ENCODE results near the gene NUP214.
"Not testable (repeated sequence)": the region's sequence is repeated elsewhere in the genome, so short reads cannot be mapped to it uniquely, and the experiment has no call there.

The NUP214 gene

DNA sequence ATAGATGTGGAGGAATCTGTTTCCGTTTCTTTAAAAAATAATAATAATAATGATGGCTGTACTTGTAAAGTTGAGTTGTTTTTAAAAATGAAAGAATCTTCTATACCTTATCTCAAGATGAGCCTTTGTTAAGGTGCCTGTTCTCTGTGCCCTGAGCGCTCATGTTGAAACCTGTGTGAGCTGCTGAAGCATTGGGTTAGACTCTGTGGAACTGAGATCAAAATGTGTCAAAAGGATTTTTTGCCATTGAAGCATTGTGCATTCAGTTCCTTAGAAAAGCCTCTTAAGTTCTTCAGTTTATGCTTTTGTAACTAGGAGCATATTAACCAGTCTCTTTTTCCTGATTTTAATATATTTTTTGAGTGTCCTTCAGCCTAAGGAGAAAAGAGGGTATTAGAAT is 67.7 kb downstream of the NUP214 start:
- DNase-seq (ENCODE audit: low read depth, low spot score) = no peak

DNA sequence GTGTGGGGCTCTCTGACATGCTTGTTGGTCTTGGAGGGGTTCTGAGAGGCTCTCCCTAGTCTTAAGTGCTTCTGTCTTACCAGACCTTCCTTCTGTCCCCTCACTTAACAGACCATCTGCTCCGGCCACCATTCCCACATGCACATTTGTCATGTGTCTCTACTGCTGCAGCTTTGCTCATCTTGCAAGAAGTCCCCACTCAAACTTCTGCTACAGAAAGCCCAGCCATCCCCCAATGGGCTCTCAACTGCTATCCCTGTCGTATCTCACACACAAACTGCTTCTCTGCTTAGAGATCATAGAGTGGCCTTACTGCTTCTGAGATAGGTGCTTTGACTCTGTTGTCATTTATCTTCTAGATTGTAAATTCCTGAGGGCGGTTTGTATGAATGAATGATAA is 69.4 kb downstream of the NUP214 start:
- no peak for DNase-seq (ENCODE audit: low read depth, low spot score)

DNA sequence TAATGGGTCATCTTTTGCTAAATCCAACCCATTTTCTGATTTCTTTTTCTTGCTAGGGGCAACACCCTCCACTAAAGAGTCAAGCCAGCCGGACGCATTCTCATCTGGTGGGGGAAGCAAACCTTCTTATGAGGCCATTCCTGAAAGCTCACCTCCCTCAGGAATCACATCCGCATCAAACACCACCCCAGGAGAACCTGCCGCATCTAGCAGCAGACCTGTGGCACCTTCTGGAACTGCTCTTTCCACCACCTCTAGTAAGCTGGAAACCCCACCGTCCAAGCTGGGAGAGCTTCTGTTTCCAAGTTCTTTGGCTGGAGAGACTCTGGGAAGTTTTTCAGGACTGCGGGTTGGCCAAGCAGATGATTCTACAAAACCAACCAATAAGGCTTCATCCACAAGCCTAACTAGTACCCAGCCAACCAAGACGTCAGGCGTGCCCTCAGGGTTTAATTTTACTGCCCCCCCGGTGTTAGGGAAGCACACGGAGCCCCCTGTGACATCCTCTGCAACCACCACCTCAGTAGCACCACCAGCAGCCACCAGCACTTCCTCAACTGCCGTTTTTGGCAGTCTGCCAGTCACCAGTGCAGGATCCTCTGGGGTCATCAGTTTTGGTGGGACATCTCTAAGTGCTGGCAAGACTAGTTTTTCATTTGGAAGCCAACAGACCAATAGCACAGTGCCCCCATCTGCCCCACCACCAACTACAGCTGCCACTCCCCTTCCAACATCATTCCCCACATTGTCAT is 72.0 kb downstream of the NUP214 start:
- DNase-seq (ENCODE audit: low read depth, low spot score) = no peak

DNA sequence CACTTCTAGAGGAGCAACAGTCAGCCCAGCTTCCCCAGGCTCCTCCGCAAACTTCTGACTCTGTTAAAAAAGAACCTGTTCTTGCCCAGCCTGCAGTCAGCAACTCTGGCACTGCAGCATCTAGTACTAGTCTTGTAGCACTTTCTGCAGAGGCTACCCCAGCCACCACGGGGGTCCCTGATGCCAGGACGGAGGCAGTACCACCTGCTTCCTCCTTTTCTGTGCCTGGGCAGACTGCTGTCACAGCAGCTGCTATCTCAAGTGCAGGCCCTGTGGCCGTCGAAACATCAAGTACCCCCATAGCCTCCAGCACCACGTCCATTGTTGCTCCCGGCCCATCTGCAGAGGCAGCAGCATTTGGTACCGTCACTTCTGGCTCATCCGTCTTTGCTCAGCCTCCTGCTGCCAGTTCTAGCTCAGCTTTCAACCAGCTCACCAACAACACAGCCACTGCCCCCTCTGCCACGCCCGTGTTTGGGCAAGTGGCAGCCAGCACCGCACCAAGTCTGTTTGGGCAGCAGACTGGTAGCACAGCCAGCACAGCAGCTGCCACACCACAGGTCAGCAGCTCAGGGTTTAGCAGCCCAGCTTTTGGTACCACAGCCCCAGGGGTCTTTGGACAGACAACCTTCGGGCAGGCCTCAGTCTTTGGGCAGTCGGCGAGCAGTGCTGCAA is 72.8 kb downstream of the NUP214 start:
- no peak for DNase-seq (ENCODE audit: low read depth, low spot score)

DNA sequence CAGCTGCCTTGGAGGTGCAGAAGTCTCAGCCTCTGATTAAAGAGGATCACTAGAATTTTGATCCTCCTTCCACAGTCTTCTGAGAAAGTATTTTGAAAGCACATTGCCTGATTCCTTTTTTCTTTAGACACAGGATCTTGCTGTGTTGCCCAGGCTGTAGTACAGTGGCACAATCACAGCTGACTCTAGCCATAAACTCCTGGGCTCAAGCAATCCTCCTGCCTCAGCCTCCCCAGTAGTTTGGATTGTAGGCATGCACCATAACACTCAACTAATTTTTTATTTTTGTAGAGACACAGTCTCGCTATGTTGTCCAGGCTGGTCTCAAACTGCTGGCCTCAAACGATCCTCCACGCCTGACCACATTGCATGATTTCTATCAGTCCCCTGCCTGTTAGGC is 76.5 kb downstream of the NUP214 start:
- no peak for DNase-seq (ENCODE audit: low read depth, low spot score)

DNA sequence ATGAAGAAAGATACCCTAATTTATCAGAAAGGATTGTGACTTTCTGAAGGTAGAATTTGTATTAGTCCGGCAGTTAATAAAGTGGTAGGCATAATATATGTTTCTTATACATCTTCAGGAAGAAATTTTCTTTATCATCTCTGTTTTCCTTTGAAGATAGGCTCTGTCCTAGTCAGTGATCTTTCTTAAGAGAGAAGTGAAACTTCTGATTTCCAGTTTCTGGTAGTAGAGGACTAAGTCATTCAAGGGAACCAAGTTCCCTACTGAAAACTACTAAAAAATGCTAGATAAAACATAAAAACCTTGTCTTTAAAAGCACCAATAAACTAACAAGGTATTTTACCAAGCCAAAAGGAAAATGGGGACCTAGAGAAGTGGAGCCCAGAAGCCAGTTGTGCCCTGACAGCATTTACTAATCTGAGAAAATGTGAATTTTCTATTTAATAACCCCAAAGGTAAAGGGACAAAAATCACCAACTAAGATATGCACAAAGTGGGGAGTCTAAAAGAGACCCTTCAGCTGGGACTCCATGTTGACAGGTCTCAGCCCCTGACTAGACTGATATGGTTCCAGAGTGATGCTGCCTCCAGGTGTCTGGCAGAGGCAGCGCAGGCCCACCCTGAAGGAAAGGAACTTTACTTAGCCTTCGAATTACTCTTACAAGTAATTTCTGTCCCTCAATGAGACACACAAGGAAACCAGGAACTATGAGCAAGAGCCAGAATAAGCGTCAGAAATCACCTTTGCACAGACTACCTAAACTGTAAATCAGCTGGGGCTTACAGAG is 78.2 kb downstream of the NUP214 start:
- no peak for DNase-seq (ENCODE audit: low read depth, low spot score)

DNA sequence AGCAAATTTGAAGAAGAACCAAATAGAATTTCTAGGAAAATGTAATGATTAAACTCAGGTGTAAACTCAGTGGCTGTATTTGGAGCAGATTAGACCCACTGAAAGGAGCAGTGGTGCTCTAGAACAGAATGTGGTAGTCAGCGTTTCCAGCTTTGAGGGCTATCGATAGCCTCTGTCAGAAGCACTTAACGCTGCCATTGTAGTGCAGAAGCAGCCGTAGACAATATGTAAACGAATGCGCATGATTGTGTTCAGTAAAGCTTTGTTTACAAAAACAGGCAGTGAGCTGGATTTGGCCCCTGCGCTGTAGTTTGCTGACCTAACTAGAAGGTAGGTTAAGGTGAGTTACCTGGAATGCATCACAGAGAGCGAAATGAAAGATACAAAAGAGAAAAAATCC is 78.9 kb downstream of the NUP214 start:
- DNase-seq (ENCODE audit: low read depth, low spot score) = peak; percentile 20

DNA sequence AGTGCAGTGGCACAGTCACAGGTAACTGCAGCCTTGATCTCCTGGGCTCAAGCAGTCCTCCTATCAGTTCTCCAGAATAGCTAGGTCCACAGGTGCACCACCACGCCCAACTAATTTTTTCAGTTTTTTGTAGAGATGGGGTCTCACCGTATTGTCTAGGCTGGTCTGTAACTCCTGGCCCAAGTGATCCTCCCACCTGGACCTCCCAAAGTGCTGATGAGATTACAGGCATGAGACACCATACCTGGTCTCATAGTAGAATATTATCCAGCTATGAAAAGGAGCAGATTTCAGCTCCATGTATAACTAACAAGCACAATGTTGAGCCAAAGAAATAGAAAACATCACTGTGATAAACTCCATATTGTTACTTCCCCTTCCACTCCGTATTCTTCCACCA is 81.1 kb downstream of the NUP214 start:
- no peak for DNase-seq (ENCODE audit: low read depth, low spot score)

DNA sequence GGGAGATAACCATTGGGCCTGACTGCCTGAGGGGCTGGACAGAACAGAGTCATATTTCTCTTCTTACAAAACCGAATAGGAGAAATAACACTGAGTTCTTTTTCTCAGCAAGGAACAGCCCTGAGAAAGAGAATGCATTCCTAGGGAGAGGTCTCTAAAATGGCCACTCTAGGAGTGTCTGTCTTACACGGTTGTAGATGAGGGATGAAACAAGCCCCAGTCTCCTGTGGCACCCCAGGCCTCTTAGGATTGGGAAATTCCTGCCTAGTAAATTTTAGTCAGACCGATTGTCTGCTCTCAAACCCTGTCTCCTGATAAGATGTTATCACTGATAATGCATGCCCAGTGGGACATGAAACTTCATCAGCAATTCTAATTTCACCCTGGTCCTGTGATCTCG is 86.5 kb downstream of the NUP214 start:
- DNase-seq (ENCODE audit: low read depth, low spot score) = not testable (repeated sequence)

DNA sequence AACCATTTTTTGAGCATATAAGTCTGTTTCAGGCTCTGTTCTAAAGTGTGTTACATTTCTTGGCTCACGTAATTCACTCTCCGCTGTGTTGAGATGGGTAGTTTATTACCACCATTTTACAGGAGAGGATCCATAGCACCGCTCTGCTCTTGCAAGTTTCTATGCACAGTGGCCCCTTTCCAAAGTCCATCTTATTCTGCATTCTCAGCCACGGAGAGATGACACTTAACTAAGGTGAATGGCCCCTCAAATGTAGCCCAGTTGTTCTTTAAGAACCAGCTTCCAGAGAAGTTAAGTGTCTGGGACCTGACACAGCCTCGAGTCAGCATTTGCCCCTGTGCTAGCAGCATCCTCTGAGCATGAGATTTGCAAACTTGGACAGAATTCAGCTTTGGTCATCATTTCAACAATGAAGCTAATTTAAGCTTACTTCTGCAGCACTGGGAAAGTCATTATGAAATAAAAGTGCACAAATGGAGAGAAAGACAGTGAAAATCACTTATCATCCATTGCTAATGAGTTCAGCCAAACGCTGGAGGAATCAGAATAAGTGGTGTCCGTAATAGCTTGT is 89.0 kb downstream of the NUP214 start:
- no peak for DNase-seq (ENCODE audit: low read depth, low spot score)

DNA sequence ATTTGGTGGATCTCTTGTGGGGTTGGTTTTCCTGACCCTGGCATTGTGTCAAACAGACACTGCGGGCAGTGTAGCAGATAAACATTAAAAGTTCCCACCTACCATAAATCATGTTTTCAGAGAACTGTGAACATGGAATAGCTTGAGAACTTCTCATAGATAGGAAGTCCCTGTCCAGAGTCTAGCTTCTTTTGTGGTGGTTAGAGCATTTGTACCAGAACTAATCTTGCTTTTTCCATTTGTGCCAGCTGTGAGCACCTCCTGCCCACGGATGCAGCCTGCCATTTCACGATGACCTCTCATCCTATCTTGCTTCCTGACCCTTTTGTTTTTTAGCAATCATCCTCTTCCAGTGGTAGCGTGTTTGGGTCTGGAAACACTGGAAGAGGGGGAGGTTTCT is 89.5 kb downstream of the NUP214 start:
- no peak for DNase-seq (ENCODE audit: low read depth, low spot score)

DNA sequence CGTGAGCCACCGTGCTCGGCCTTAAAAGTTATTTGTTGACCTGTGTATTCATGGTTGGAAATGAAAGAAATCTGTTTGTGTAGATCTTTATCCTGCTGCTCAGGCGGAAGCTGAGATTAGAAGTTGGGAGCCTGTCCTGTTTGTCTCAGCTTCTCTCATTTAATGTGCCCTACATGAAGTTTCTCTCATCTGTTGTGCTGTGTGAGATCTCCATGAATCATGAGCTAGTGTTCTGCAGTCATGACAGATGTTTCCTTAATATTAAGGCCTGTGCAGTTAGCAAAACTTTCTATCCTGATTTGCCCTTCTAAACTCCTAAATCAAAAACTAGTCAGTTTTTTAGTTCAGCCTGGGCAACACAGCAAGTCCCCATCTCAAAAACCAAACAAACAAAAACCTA is 91.4 kb downstream of the NUP214 start:
- no peak for DNase-seq (ENCODE audit: low read depth, low spot score)

DNA sequence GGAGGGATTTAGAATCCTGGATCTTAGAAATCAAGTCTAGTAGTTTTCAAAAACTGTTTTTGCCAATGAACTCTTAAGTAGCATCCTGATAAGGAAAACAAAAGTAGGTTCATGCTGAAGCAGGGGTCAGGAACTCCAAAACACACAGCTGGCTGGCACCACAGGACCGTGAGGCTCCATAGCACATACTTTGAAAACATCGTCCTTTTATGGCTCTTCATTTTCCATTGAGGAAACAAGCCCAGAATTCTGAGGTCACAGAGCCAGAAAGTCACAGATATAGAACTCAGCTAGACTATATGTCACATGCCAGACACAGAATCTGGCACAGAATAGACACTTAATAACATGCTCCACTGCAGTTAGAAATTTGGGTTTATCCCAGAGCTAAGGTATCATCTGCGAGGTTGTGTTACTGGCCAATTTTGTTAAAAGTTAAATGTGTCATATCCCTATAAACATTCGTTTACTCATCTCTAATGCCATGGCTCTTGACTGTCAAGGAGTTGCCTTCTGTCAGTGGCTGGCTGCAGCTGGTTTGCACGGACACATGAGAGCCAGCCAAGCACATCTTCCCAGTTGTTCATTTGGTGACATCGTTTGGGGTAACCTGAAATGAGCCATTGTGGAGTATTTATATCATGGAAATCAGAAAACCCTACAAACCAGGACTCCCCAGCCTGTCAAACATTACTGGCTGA is 92.1 kb downstream of the NUP214 start:
- no peak for DNase-seq (ENCODE audit: low read depth, low spot score)

DNA sequence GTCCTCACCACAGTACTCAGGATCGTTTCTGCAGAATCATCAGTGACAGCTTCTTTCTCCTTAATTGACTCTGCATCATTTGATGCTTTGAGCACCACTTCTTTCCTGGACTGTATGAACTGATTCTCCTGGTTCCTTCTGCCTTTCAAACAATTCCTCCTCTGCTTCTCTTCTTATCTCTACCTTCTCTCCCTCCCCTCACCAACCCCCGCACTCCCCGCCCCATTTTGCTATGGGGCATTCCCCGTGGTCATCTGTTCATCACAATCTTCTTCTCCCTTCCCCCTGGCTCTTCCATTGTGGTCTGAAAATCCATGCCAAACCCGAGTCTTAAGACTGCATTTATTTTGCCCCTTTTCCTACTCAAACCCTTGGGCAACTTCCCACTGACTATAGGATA is 93.0 kb downstream of the NUP214 start:
- DNase-seq (ENCODE audit: low read depth, low spot score) = no peak

DNA sequence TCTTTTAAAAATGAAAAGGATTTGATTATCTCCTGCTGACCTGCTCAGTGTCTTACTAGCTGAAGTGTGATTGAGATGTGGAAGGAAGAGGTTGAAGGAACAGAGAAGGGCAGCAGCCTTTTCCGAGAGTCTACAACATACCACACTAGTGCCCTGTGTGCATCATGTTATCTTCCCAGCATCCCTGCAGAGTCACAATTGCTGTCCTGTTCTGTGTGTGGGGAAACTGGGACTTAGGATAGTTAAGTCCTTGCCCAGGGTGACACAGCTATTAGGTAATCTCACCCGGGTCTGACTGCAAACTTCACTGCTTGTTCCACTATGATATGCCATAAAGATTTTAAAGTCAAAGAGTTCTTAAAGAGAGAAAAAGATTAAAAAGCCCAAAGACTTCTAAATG is 95.1 kb downstream of the NUP214 start:
- DNase-seq (ENCODE audit: low read depth, low spot score) = no peak

DNA sequence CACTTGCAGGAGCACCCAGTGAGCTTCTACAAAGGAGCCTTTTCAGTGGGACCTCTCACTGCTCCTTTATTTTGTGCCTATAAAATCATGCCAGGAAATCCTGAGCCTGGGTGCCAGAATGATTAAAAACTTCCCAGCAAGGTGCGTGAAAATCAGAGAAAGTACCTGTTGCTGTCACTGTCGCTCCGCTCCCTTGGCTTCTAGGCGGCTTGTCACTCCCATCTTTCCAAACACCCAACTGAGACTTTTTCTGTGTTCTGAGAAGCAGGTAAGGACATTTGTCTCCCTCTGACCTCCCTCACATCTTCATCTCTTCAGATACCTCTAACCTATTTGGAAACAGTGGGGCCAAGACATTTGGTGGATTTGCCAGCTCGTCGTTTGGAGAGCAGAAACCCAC is 97.1 kb downstream of the NUP214 start:
- no peak for DNase-seq (ENCODE audit: low read depth, low spot score)

DNA sequence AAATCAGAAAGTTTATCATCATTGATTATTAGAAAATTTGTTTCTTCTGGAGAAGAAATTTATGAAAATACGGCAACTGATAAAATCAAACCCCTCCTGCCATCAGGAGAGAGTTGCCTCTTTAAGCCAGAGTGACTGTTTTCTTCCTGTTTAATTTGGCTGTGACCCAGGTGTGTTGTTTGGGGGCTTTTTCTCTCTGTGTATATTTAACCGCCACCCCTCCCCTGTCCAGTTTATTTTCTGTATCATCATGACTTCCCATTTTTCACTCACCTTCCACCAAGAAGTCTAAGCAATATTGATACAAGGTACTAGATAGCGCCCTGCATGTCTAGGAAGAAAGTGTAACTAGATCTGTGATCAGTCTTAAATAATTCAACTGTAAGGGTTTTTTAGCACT is 100.8 kb downstream of the NUP214 start:
- no peak for DNase-seq (ENCODE audit: low read depth, low spot score)

DNA sequence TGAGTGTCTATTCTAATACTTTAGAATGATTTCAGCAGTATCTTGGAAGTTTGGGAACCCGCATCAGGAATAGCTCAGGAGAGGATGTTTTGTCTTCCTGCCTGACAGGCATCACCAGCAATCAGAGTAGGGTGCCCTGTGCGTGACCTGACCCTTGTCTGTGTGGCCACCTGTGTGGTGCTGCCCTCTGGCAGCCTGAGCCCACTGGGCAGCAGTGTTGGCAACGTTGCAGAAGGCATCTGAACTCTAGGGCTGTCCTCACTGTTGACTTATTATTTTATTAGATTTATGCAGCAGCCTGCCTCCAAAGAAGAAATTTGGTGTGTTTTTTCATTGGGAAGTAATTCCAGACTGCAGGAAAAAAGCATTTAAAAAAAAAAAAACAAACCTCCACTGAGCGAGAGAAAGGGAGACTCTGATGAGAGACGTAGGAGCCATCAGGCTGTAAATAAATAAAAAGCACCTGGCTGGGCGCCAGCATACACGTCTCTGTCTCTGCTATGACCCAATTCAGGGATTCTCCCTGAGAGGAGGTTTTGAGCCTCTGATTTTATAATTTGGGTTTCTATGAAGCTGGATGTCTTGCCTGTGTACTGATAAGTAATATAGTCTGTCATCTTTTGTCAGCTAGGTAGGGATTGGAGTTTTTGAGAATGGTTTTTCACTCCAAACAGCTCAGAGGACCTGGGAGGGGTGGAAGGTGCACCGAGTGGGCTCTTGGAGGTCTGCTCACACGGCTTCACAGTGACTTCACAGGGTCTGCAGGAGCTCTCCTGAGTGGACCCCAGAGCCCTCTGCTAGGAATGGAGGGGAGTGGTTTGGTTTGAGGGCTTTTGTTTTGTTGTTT is 101.9 kb downstream of the NUP214 start:
- no peak for DNase-seq (ENCODE audit: low read depth, low spot score)

DNA sequence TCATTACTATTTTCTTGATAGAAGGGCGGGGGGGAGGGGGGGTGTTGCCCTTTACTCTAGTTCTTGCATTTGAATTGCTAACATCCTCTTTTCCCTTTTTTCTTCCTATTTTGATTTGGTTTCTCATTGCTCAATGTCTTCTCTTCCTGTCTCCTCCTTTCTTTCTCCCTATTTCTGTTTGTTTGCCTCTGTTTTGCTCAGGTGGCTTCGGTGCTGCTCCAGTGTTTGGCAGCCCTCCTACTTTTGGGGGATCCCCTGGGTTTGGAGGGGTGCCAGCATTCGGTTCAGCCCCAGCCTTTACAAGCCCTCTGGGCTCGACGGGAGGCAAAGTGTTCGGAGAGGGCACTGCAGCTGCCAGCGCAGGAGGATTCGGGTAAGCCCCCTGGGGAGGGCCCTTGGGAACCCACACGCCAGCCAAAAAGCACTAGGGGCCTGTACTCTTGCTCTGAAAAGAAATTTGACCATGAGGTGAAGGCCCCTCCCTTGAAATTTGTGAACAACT is 102.6 kb downstream of the NUP214 start:
- no peak for DNase-seq (ENCODE audit: low read depth, low spot score)

DNA sequence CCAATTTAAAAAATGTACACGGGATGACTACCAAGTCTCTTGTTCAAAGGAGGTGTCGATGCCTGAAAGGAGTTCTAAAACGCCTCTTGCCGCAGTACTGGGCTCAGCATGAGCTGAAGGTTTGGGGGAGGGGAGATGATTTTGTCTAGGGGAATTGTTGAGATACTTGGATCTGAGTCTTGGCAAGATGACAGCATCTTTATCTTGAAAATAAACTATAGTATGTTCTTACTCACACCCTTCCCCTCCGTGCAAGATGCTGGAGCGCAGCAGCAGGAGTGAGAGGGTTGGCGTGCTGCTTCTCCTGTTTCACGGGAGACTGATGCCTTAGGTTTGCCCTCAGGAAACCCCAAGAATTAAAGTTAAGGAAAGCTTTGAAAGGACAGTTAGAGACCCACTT is 103.6 kb downstream of the NUP214 start:
- no peak for DNase-seq (ENCODE audit: low read depth, low spot score)

DNA sequence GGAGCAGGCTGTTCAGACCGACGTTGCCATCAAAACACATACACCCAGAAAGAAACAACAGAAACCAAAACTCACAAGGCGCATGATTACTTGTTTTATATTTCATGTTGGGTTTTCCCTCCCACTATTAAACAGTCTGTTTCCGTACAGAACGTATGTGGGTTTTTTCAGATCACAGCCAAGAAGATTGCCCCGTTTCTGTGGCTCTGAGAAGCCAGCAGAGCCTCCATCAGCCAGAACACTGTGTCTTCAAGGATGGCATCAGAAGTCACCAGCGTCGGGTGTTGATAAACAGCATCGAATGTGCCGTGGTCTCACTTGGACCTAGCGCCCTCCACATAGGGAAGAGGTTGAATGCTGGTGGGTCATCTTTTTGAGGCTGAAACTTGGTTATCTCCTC is 108.2 kb downstream of the NUP214 start:
- no peak for DNase-seq (ENCODE audit: low read depth, low spot score)

Data from iPS DF 19.7 (cell line).